GM21786 (cell line): ENCODE data around the gene PLA2G3.
"Not testable (repeated sequence)": the region's sequence is repeated elsewhere in the genome, so short reads cannot be mapped to it uniquely, and the experiment has no call there.

Experiments
- ATAC-seq: cut with Tn5 transposase; IDR thresholded peaks from one replicate; pipeline ENCODE4 v1.9.1; 2021; ENCODE audit not compliant: unreplicated experiment

Gene PLA2G3

DNA sequence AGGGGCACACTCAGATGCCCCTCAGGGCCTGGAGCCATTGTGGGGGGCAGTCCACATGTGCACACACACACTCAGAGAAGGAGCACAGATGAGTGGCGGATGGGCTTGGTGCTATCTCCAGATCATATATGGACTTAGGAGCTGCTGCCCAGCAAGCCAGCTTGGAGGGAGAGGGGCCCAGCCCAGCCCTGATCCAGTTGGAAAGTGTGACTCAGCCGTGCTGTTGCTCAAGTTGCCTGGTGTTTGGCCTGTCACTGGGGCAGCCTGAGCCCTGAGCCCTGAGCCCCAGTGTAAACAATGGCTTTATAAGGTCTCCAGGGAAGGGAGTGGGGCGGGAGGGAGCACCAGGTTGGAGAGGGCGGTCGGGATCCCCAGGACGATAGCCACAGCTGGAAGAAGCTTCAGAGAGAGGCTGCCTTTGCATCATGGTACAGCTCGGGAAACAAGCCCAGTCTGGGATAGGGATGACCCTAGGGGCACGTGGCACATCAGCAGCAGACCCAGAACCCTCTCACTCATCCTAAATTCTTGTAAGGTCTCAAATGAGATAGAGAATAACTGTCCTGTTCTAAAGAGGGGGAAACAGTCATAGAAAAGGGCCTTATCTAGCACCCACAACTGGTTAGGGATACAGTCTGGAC, 37.7 kb downstream of the PLA2G3 start:
- ATAC-seq, result no peak

GRCh38 chr22:31100762-31101525, 39.4 kb downstream of the PLA2G3 start:
- ATAC-seq, result no peak

DNA sequence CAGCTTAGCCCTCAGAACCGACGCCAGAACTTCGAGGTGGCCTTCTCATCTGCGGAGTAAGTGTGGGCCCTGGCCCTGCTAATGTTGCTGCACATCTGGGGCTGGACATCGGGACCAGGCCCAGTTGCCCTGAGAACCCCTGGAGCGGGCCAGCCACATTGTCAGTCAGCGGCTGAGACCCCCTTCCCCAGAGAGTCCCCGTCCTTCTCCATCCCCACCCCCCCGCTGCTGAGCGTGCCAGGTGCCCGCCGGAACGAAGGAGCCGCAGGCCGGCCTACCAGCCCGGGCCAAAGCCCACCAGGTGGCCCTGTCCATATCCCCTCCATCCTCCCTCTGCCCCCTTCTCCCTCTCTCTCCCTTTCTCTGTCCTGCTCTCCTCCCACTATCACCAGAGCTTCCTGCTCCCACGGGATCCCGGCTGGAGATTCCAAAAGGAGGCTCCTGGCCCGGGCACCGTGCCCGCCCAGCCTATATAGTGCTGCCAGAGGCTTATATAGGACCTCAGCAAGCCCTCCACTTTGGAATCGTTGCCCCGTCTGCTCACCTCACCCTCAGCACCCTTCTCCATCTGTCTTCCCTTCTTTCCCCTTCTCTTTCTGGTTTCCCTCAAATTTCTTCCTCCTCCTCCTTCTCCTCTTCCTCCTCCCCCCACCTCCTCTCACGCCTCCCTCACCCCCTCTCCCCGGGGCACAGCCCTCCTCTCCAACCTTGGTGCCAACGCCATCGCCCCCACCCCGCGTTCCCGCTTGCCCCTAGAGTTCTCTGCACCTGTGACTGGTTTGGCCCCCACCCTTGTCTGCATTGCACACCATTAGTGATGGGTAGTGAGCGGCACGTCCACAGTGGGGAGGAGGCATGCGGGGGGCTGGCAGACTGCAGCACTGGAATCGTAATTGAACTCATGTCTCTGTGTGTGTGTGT, 40.2 kb downstream of the PLA2G3 start:
- ATAC-seq, result no peak

GRCh38 chr22:31099386-31099785, 40.9 kb downstream of the PLA2G3 start:
- no peak for ATAC-seq

GRCh38 chr22:31098632-31099110, 41.6 kb downstream of the PLA2G3 start:
- ATAC-seq, result no peak

GRCh38 chr22:31097941-31098631, 42.2 kb downstream of the PLA2G3 start:
- no peak for ATAC-seq

DNA sequence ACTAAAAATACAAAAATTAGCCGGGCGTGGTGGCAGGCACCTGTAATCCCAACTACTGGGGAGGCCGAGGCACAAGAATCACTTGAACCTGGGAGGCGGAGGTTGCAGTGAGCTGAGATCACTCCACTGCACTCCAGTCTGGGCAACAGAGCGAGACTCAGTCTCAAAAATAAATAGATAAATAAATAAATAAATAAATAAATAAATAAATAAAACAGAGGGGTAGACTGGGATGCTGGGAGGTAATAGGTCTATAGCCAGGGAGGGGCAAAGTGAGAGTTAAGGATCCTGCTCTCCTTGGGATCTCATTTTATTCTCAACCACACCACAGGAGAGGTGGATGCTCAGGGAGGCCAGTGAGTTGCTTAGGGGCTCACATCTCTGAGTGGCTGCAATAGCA, 42.8 kb downstream of the PLA2G3 start:
- ATAC-seq, result not testable (repeated sequence)

DNA sequence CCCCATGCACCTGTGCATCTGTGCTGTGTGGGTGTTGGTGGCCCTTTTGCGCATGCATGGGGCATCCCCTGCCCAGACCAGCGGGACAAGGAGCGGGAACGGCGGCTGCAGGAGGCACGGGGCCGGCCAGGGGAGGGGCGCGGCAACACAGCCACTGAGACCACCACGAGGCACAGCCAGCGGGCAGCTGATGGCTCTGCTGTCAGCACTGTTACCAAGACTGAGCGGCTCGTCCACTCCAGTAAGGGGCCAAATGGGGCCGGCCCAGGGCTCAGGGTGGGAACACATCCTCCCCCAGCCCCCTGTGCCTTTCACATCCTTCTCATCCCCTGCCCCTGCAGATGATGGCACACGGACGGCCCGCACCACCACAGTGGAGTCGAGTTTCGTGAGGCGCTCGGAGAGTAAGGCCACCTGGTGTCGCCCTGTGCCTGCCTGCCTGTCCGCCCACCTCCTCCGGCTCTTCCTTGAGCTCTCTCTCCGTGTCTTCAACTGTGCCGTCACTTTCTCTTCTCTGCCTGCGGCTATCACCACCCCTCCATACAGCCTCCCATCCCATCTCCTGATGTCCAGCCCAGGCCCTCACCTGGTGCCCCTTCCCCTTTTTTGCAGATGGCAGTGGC, 43.5 kb downstream of the PLA2G3 start:
- ATAC-seq, result no peak

DNA sequence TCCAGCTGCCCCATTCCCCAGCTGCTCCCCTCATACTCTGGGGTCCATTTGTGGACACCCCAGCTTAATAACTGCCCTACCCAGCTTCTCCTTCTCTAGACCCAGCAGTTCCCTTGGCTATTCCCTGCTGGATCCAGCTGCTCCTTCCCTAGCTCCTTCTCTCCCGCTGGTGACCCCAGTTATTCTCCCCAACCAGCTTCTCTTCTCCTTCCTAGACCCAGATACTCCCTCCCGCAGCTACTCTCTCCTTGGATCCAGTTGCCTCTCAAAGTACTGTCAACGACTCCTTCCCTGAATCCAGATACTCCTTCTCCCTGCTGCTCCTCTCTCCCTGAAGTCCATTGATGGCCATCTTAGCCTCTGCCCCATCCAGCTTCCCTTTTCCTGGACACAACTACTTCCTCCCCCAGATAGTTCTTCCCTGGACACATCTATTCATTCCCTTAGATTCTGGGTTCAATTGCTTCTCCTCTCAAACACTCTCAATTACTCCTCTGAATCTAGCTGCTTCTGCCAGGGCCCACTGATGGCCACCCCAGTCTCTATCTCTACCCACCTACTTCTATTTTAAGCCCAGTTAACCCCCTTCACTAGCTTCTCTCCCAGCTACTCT, 44.6 kb downstream of the PLA2G3 start:
- ATAC-seq, result no peak

DNA sequence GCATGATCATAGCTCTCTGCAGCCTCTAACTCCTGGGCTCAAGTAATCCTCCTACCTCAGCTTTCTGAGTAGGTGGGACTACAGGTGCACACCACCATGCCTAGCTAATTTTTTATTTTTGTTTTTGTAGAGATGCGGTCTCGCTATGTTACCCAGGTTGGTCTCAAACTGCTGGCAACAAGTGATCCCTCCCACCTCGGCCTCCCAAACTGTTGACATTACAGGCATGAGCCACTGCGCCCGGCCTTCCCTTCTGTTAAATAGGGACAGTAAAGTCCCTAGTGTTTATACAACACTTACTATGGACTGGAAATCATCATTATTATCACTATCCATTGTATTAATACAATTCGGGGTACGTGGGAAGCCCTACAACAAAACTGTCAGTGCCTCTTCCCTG, 45.6 kb downstream of the PLA2G3 start:
- ATAC-seq, result no peak

DNA sequence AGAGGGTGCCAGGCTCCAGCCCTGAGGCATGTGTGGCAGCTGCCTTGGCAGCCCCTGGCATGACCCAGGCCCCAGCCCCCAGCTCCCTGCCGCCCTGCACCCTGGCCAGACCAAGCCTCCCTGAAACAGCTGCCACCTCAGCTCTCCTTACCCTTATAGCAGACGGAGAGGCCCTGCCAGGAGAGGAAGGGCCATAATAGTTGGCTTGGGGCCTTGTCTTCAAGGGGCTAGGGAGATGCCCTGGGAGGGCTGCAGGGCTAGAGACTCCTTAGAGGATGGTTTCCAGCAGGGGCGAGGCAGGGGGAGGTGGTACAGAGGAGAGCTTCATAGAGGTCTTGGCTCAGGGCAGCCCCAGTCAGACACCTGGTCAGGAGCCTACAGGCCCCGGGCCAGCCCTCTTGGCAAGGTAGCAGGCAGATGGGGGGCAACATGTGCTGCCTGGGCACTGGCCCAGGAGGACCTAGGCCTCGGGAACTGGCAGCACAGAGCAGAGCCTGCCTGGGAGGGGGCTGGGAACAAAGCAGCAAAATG, 46.2 kb downstream of the PLA2G3 start:
- no peak for ATAC-seq

DNA sequence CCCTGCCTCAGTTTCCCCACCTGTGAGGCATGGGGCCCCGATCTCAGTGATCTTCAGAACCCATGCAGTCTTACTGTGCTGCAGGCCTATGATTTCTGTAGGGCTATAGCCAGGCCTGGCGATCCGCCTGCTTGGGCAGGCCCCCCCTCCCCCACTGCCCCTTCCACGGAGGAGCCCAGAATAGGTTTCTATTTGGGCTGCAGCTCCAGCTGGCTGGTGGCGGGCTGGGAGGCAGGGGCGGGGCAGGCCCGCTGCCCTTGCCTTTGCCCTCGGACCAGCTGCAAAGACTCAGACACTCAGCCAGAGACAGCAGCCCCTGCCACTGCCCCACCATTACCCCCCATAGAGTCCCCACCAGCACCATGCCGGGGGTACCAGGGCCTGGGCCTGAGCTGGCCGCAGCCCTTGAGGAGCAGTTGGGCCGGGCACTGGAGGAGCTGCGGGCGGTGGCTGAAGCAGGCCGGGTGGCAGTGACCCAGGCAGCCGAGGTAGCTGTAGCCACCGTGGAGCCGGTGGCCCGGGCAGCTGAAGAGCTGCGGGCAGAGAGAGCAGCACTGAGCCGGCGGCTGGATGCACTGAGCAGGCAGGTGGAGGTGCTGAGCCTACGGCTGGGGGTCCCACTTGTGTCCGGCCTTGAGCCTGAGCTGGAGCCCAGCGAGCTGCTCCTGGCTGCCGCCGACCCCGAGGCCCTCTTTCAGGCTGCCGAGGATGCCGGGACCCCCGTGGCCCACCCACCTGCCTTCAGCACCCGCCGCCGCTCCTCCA, 47.0 kb downstream of the PLA2G3 start:
- no peak for ATAC-seq

DNA sequence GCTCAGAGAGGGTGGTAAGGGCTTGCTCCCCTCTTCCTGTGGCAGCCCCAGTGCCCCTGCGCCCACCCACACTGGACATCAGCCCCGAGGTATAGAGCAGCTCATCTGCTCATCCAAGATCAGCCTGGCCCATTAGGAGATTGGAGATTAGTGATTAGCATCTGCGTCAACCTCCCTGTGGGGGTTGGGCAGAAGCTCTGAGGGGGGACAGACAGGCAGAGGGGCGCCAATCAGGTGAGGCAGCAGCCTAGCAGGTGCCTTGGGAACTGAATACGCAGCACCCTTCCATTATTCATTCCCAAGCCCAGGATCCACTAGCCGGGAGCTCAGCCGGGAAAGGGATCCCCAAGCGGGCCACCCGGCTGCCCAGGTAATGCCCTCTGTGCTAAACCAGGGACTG, 48.1 kb downstream of the PLA2G3 start:
- ATAC-seq, result no peak

DNA sequence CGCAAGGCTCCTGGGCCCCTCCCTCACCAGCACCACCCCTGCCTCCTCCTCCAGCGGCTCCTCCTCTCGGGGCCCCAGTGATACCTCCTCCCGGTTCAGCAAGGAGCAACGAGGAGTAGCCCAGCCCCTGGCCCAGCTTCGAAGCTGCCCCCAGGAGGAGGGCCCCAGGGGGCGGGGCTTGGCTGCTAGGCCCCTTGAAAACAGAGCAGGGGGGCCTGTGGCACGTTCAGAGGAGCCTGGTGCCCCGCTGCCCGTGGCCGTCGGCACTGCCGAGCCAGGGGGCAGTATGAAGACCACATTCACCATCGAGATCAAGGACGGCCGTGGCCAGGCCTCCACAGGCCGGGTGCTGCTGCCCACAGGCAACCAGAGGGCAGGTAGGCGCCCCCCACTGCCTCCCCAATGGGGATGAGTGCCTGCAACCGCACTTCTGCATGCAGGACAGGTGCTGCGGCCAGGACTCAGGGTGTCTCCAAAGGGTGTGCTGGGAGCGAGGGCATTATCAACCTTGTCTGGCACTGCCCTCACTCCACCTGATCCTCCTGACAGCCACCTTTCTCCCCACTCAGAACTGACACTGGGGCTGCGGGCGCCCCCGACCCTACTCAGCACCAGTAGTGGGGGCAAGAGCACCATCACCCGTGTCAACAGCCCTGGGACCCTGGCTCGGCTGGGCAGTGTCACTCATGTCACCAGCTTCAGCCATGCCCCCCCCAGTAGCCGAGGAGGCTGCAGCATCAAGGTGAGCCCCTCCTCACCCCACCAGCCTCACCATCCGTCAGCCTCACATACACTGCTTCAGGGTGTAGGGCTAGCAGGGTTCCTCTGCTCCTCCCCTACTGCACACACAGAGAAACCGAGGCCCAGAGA, 49.0 kb downstream of the PLA2G3 start:
- no peak for ATAC-seq

DNA sequence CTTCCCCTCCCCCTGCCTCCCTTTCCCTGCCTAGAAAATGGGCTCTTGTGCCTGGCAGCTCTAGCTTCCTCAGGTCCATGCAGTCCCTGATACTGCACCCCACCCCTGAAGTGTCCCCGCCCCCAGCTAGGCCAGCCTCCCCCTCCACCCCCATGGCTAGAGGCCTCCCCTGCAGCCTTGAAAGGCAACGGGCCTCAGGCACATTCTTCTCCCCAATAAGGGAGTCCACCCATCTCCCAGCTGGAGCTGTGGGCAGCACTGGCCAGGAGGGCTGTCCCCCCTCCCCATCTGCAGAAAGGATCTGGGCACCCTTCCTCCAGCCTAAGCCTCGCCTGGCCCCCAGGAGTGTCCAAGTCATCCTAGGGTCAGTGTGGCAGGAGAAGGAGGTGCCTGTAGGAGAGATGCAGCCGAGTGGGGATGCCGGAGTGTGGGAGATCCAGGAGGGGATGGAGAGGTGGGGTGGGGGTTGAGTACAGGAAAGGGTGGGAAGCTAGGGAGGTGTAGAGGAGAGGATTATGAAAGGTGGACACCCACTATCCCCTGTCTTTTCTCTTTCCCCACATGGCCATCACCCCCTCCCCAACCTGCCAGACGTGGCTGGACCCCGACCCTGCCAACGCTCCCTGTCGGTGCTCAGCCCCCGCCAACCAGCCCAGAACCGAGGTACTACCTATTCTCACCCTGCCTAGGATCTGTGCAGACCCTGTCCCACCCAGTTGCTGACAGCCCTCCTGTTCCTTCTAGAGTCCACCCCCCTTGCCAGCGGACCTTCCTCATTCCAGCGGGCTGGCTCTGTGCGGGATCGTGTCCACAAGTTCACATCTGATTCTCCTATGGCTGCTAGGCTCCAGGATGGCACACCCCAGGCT, 49.9 kb downstream of the PLA2G3 start:
- no peak for ATAC-seq

GRCh38 chr22:31089160-31090100, 50.9 kb downstream of the PLA2G3 start:
- no peak for ATAC-seq
